HG02571 (cell line): ENCODE measurements around the gene KRTDAP.

ENCODE experiments used
- ATAC-seq: cut with Tn5 transposase; IDR thresholded peaks from one replicate; pipeline ENCODE4 v1.9.1; 2021; ENCODE audit warnings: mild to moderate bottlenecking, moderate library complexity; ENCODE audit not compliant: unreplicated experiment

The KRTDAP gene

GRCh38 chr19:35458192-35458591 is 32.1 kb downstream of the KRTDAP start:
- ATAC-seq, result no peak

GRCh38 chr19:35457173-35457572 is 33.1 kb downstream of the KRTDAP start:
- peak; percentile 40 for ATAC-seq

- ATAC-seq, result no peak
Observed at GRCh38 chr19:35455616-35456201, 34.6 kb downstream of the KRTDAP start.

- no peak for ATAC-seq
Observed at GRCh38 chr19:35454663-35455062, 35.6 kb downstream of the KRTDAP start.

- no peak for ATAC-seq
Observed at GRCh38 chr19:35451338-35452096, 38.7 kb downstream of the KRTDAP start.

GRCh38 chr19:35449359-35450043 is 40.8 kb downstream of the KRTDAP start:
- no peak for ATAC-seq

- no peak for ATAC-seq
Observed at GRCh38 chr19:35447606-35448469, 42.4 kb downstream of the KRTDAP start, which contains the start of gene FFAR2. Gene FFAR2 (plus strand): TSS chr19:35448257. CDS start chr19:35449715, 1,458 bp downstream.

GRCh38 chr19:35445826-35446593 is 44.3 kb downstream of the KRTDAP start:
- ATAC-seq, result no peak

GRCh38 chr19:35444735-35445134 is 45.5 kb downstream of the KRTDAP start:
- no peak for ATAC-seq

GRCh38 chr19:35442091-35442490 is 48.2 kb downstream of the KRTDAP start:
- ATAC-seq, result no peak

GRCh38 chr19:35439921-35440320 is 50.3 kb downstream of the KRTDAP start:
- no peak for ATAC-seq

GRCh38 chr19:35438527-35438926 is 51.7 kb downstream of the KRTDAP start:
- ATAC-seq, result no peak

GRCh38 chr19:35438096-35438495 is 52.2 kb downstream of the KRTDAP start:
- ATAC-seq, result no peak

GRCh38 chr19:35437406-35437951 is 52.8 kb downstream of the KRTDAP start:
- ATAC-seq, result no peak
